KMS-11 (cell line): Measurements from ENCODE around the gene FTCD.

ENCODE experiments used
- H2AFZ ChIP-seq: fragments of 200-600 bp; sonication (generic); 2 replicates; pipeline ENCODE4 v1.6.1; 2016; ENCODE audit warnings: antibody characterized with exemption, mixed run types, low read depth
- H3K27ac ChIP-seq: fragments of 200-600 bp; sonication (generic); 2 replicates; pipeline ENCODE4 v1.6.1; 2016; ENCODE audit warnings: mild to moderate bottlenecking, mixed run types
- H3K27me3 ChIP-seq: fragments of 200-600 bp; sonication (generic); 2 replicates; pipeline ENCODE4 v1.6.1; 2017; ENCODE audit warnings: mild to moderate bottlenecking, low read depth, mixed run types, moderate library complexity; ENCODE audit not compliant: insufficient read depth
- H3K36me3 ChIP-seq: fragments of 200-600 bp; sonication (generic); 2 replicates; pipeline ENCODE4 v1.6.1; 2017; ENCODE audit warnings: mild to moderate bottlenecking, mixed run types; ENCODE audit not compliant: insufficient read depth
- H3K4me1 ChIP-seq: fragments of 200-600 bp; sonication (generic); 2 replicates; pipeline ENCODE4 v1.6.1; 2016; ENCODE audit warnings: mild to moderate bottlenecking, low read depth, mixed run types; ENCODE audit not compliant: poor library complexity, severe bottlenecking
- H3K4me2 ChIP-seq: fragments of 200-600 bp; sonication (generic); 2 replicates; pipeline ENCODE4 v1.7.0; 2016; ENCODE audit warnings: mild to moderate bottlenecking, mixed run types
- H3K4me3 ChIP-seq: fragments of 200-600 bp; sonication (generic); IDR thresholded peaks from 2 replicates; pipeline ENCODE4 v1.6.1; 2017; ENCODE audit warnings: low read depth, low read length, mixed read lengths; ENCODE audit not compliant: insufficient read depth
- H3K79me2 ChIP-seq: fragments of 200-600 bp; sonication (generic); 2 replicates; pipeline ENCODE4 v1.6.1; 2016; ENCODE audit warnings: low read depth, mixed run types; ENCODE audit not compliant: insufficient read depth
- H3K9ac ChIP-seq: fragments of 200-600 bp; sonication (generic); 2 replicates; pipeline ENCODE4 v1.6.1; 2016; ENCODE audit warnings: mild to moderate bottlenecking, mixed run types
- H4K20me1 ChIP-seq: fragments of 200-600 bp; sonication (generic); 2 replicates; pipeline ENCODE4 v1.6.1; 2016; ENCODE audit warnings: mild to moderate bottlenecking, mixed run types; ENCODE audit not compliant: insufficient read depth
- CTCF ChIP-seq: fragments of 200-600 bp; sonication (generic); conservative IDR thresholded peaks from 2 replicates; pipeline ENCODE4 v1.6.1; 2017; ENCODE audit warnings: low read depth, mild to moderate bottlenecking, antibody characterized with exemption, low read length, moderate library complexity, mixed read lengths

Gene FTCD

GRCh38 chr21:46093668-46094400, 61.5 kb downstream of the FTCD start:
- Histone ChIP-seq H3K27ac (no peak overlapping the region), H3K4me1 (no peaks in the 10 kb centered on the region)
- TF ChIP-seq CTCF = no peak

GRCh38 chr21:46092811-46093667, 62.3 kb downstream of the FTCD start:
- Histone ChIP-seq H3K36me3 (no peaks in the 10 kb centered on the region), H4K20me1 (no peaks in the 10 kb centered on the region), H2AFZ (no peak overlapping the region), H3K27me3 (peaks cover 35% of the 10 kb centered on the region; the same call in 1 of the 2 replicates), H3K4me2 (no peak overlapping the region), H3K4me3 (no peak overlapping the region), H3K4me1 (no peaks in the 10 kb centered on the region), H3K79me2 (no peaks in the 10 kb centered on the region), H3K9ac (no peak overlapping the region), H3K27ac (no peak overlapping the region)
- no peak for TF ChIP-seq CTCF

More at GRCh38 chr21:46093668-46094400, 61.5 kb downstream of the FTCD start:
- Histone ChIP-seq H3K4me3 (no peak overlapping the region), H3K36me3 (no peaks in the 10 kb centered on the region), H3K4me2 (no peak overlapping the region), H3K9ac (no peak overlapping the region), H3K79me2 (no peaks in the 10 kb centered on the region), H2AFZ (no peak overlapping the region), H4K20me1 (no peaks in the 10 kb centered on the region), H3K27me3 (peaks cover 31% of the 10 kb centered on the region; the same call in 1 of the 2 replicates)

- Histone ChIP-seq H2AFZ (no peak overlapping the region), H3K4me1 (no peaks in the 10 kb centered on the region), H3K27me3 (peaks cover 37% of the 10 kb centered on the region; the same call in 1 of the 2 replicates), H3K4me2 (no peak overlapping the region), H3K36me3 (no peaks in the 10 kb centered on the region), H3K9ac (no peak overlapping the region), H4K20me1 (no peaks in the 10 kb centered on the region), H3K79me2 (no peaks in the 10 kb centered on the region), H3K27ac (no peak overlapping the region), H3K4me3 (no peak overlapping the region)
- no peak for TF ChIP-seq CTCF
These were observed 63.2 kb downstream of the FTCD start for GRCh38 chr21:46092026-46092764.

GRCh38 chr21:46091631-46092025, 63.8 kb downstream of the FTCD start:
- Histone ChIP-seq H3K27ac (no peak overlapping the region), H4K20me1 (no peaks in the 10 kb centered on the region), H3K36me3 (no peaks in the 10 kb centered on the region), H3K4me1 (no peaks in the 10 kb centered on the region), H3K4me3 (no peak overlapping the region), H3K79me2 (no peaks in the 10 kb centered on the region), H3K4me2 (no peak overlapping the region), H3K27me3 (peaks cover 37% of the 10 kb centered on the region; the same call in 1 of the 2 replicates), H3K9ac (no peak overlapping the region), H2AFZ (no peak overlapping the region)
- TF ChIP-seq CTCF = no peak
